Loucy (cell line): ENCODE measurements around the gene TDRD12.
"Not testable (repeated sequence)": the region's sequence is repeated elsewhere in the genome, so short reads cannot be mapped to it uniquely, and the experiment has no call there.

Experiments used
- H2AFZ ChIP-seq: fragments of 200-600 bp; sonication (generic); 2 replicates; pipeline ENCODE4 v1.6.0; 2016; ENCODE audit warnings: antibody characterized with exemption, mild to moderate bottlenecking, low read length, moderate library complexity
- H3F3A ChIP-seq: fragments of 200-600 bp; 2 replicates; pipeline ENCODE4 v1.6.0; 2016; ENCODE audit warnings: antibody characterized with exemption, low read depth, mild to moderate bottlenecking
- H3K27me3 ChIP-seq: fragments of 200-600 bp; sonication (generic); 2 replicates; pipeline ENCODE4 v1.6.1; 2014; ENCODE audit warnings: low read length, mild to moderate bottlenecking; ENCODE audit not compliant: insufficient read depth, poor library complexity, severe bottlenecking
- H3K36me3 ChIP-seq: fragments of 200-600 bp; sonication (generic); 2 replicates; pipeline ENCODE4 v1.6.1; 2016; ENCODE audit warnings: low read length; ENCODE audit not compliant: insufficient read depth
- H3K4me1 ChIP-seq: fragments of 200-600 bp; sonication (generic); 2 replicates; pipeline ENCODE4 v1.5.1; 2014; ENCODE audit warnings: low read length, mild to moderate bottlenecking; ENCODE audit not compliant: insufficient read depth, poor library complexity, severe bottlenecking
- H3K4me2 ChIP-seq: fragments of 200-600 bp; sonication (generic); 2 replicates; pipeline ENCODE4 v1.6.0; 2014; ENCODE audit warnings: antibody characterized with exemption, low read length, low read depth, mild to moderate bottlenecking; ENCODE audit not compliant: poor library complexity, severe bottlenecking
- H3K4me3 ChIP-seq: fragments of 200-600 bp; sonication (generic); 2 replicates; pipeline ENCODE4 v1.5.1; 2014; ENCODE audit warnings: low read length, mild to moderate bottlenecking, mixed read lengths; ENCODE audit not compliant: poor library complexity, severe bottlenecking
- H3K79me2 ChIP-seq: fragments of 200-600 bp; sonication (generic); 2 replicates; pipeline ENCODE4 v1.6.1; 2014; ENCODE audit warnings: low read length; ENCODE audit not compliant: insufficient read depth
- H3K9ac ChIP-seq: fragments of 200-600 bp; sonication (generic); 2 replicates; pipeline ENCODE4 v1.6.0; 2014; ENCODE audit warnings: mild to moderate bottlenecking, low read depth, low read length, moderate library complexity; ENCODE audit not compliant: poor library complexity, severe bottlenecking
- H3K9me2 ChIP-seq: fragments of 200-600 bp; sonication (generic); replicated peaks from 2 replicates; pipeline ENCODE4 v1.6.1; 2016; ENCODE audit warnings: low read depth, low read length, mixed read lengths
- H3K9me3 ChIP-seq: fragments of 200-600 bp; sonication (generic); 2 replicates; pipeline ENCODE4 v1.6.1; 2014; ENCODE audit warnings: mild to moderate bottlenecking, antibody characterized with exemption, low read length, low read depth; ENCODE audit not compliant: insufficient read depth
- H4K20me1 ChIP-seq: fragments of 200-600 bp; sonication (generic); 2 replicates; pipeline ENCODE4 v1.6.0; 2014; ENCODE audit warnings: antibody characterized with exemption, low read length, mild to moderate bottlenecking; ENCODE audit not compliant: insufficient read depth, poor library complexity, severe bottlenecking
- EZH2phosphoT487 ChIP-seq: fragments of 200-600 bp; IDR thresholded peaks from 2 replicates; pipeline ENCODE4 v1.6.1; 2018; ENCODE audit warnings: antibody characterized with exemption, mild to moderate bottlenecking, moderate library complexity, borderline replicate concordance
- TF ChIP-seq, protein P1 (sequence below): fragments of 200-600 bp; sonication (generic); conservative IDR thresholded peaks from 2 replicates; pipeline ENCODE4 v1.5.1; 2014; ENCODE audit warnings: mild to moderate bottlenecking, antibody characterized with exemption, low read length

Gene TDRD12

GRCh38 chr19:32866061-32866460 lies 146.5 kb downstream of the TDRD12 start:
- no peak for TF ChIP-seq EZH2phosphoT487
- TF ChIP-seq, protein P1, sequence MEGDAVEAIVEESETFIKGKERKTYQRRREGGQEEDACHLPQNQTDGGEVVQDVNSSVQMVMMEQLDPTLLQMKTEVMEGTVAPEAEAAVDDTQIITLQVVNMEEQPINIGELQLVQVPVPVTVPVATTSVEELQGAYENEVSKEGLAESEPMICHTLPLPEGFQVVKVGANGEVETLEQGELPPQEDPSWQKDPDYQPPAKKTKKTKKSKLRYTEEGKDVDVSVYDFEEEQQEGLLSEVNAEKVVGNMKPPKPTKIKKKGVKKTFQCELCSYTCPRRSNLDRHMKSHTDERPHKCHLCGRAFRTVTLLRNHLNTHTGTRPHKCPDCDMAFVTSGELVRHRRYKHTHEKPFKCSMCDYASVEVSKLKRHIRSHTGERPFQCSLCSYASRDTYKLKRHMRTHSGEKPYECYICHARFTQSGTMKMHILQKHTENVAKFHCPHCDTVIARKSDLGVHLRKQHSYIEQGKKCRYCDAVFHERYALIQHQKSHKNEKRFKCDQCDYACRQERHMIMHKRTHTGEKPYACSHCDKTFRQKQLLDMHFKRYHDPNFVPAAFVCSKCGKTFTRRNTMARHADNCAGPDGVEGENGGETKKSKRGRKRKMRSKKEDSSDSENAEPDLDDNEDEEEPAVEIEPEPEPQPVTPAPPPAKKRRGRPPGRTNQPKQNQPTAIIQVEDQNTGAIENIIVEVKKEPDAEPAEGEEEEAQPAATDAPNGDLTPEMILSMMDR: no peak
- H3K9ac ChIP-seq: no peak overlapping the region
- no peak overlapping the region for H3K4me3 ChIP-seq
- no peaks in the 10 kb centered on the region for H3K36me3 ChIP-seq
- H3K9me2 ChIP-seq: no peaks in the 10 kb centered on the region
- no peaks in the 10 kb centered on the region for H3K4me1 ChIP-seq
- H3K27me3 ChIP-seq: no peaks in the 10 kb centered on the region
- H3F3A ChIP-seq: no peaks in the 10 kb centered on the region
- H2AFZ ChIP-seq: no peak overlapping the region
- no peaks in the 10 kb centered on the region for H3K79me2 ChIP-seq
- H3K4me2 ChIP-seq: no peak overlapping the region
- no peaks in the 10 kb centered on the region for H3K9me3 ChIP-seq
- no peaks in the 10 kb centered on the region for H4K20me1 ChIP-seq

DNA sequence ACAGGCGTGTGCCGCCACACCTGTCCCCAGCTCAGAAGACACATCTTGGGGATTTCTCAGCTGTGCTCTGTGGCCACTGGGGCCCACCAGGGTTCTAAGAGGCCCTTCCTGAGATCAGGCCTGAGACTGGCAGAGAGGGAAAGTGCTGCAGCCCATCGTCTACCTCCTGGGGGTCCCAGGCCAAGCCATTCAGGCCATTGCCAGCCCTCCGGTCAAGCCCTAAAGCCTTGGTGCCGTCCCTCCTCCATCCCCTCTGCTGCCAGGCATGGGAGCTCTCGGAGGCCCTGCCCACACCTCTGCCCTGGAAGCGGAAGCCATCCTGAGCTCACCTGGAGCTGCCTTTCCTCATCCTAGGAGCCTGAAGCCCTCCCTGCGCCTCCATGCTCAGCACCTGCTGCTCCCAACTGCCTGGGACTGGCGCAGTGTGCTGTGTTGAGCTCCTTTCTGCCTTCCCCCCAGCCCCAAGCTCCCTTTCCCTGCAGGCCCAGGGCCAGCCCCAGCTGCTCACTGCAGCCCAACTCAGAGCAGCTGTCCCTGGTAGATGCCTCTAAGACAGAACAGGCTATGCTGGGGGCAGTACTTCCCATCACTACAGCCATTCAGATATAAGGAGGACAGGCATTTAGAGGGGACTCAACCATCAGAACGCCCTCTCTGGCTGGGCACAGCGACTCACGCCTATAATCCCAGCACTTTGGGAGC lies 147.1 kb downstream of the TDRD12 start:
- Histone ChIP-seq H3K4me2 (no peak overlapping the region), H3K4me3 (no peak overlapping the region), H2AFZ (no peak overlapping the region), H3K27me3 (no peaks in the 10 kb centered on the region), H3K9me3 (no peaks in the 10 kb centered on the region), H3K79me2 (no peaks in the 10 kb centered on the region), H3K9ac (no peak overlapping the region), H3K36me3 (no peaks in the 10 kb centered on the region), H3K9me2 (no peaks in the 10 kb centered on the region), H3K4me1 (no peaks in the 10 kb centered on the region), H3F3A (no peaks in the 10 kb centered on the region), H4K20me1 (no peaks in the 10 kb centered on the region)
- TF ChIP-seq, protein P1: no peak
- TF ChIP-seq EZH2phosphoT487: no peak

DNA sequence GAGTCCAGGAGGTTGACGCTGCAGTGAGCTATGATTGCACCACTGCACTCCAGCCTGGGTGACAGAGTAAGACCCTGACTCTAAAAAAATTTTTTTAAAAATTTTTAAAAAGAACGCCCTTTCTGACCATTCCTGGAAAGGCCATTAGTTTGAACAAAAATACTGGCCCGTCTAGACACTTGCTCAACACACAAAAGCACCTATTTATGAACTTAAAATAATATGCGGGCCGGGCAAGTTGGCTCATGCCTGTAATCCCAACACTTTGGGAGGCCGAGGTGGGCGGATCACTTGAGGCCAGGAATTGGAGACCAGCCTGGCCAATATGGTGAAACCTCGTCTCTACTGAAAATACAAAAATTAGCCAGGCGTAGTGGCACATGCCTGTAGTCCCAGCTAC lies 147.9 kb downstream of the TDRD12 start:
- not testable (repeated sequence) for H2AFZ ChIP-seq, H3K9ac ChIP-seq, H3K9me3 ChIP-seq, H3K4me1 ChIP-seq, H4K20me1 ChIP-seq, H3K27me3 ChIP-seq, H3K9me2 ChIP-seq, H3K79me2 ChIP-seq, H3K4me3 ChIP-seq, H3F3A ChIP-seq, H3K36me3 ChIP-seq, H3K4me2 ChIP-seq
